Endothelial cell of umbilical vein (primary cell): ENCODE results near the gene GM2A. TPM values are rescaled to one million over a fixed set of nuclear protein-coding genes. Genes with fewer than 3 reads are reported as not detected.

ENCODE experiments used
- BruUV-seq: library from RNA; stranded (reverse); fragments of 400-500 nt; replicated peaks from 2 replicates; lab custom pipeline; 2021; lab: Mats Ljungman, UMichigan
- CTCF ChIA-PET: fragments of 300-600, 350-600 bp; sonication (Branson Sonifier 250); formaldehyde crosslinking; loops from one replicate; lab custom pipeline; 2021; ENCODE audit warnings: antibody characterized with exemption, inconsistent platforms; lab: Charles Lee
- POLR2A ChIA-PET: fragments of 300-600, 350-600 bp; sonication (Branson Sonifier 250); formaldehyde crosslinking; loops from one replicate; lab custom pipeline; 2021; ENCODE audit warnings: antibody characterized with exemption, inconsistent platforms; lab: Charles Lee
- DNase-seq: peaks from one replicate; pipeline ENCODE4 v3.0.0-alpha.2; 2011; ENCODE audit warnings: low read depth, low spot score
- FAIRE-seq: peaks from 2 replicates; lab custom pipeline; 2011; peaks lifted over from hg19 to GRCh38; lab: Jason Lieb, UNC
- H2AFZ ChIP-seq: 2 replicates; pipeline ENCODE4 v1.6.0; 2012; ENCODE audit warnings: low read depth, low read length, control low read depth, inconsistent platforms
- H3K27ac ChIP-seq: 2 replicates; pipeline ENCODE4 v1.5.1; 2011; ENCODE audit warnings: low read depth, mild to moderate bottlenecking, control low read depth, low read length, moderate library complexity; ENCODE audit not compliant: insufficient read depth
- H3K27me3 ChIP-seq, 2 experiments: 2 replicates each; pipeline versions ENCODE4 v1.6.0 to v1.6.1; 2011; ENCODE audit warnings: low read length in 2 of 2, mixed read lengths in 1 of 2; ENCODE audit not compliant: control insufficient read depth in 2 of 2, insufficient read depth in 2 of 2
- H3K36me3 ChIP-seq, 2 experiments: 2 replicates in 1 of 2; 3 replicates in 1 of 2; pipeline ENCODE4 v1.5.1; 2011; ENCODE audit warnings: low read length in 2 of 2, mild to moderate bottlenecking in 1 of 2, moderate library complexity in 1 of 2; ENCODE audit not compliant: control insufficient read depth in 2 of 2, insufficient read depth in 2 of 2; ENCODE audit errors: extremely low read depth in 1 of 2
- H3K4me1 ChIP-seq: 3 replicates; pipeline ENCODE4 v1.5.1; 2011; ENCODE audit warnings: mild to moderate bottlenecking, low read length; ENCODE audit not compliant: control insufficient read depth, insufficient read depth; ENCODE audit errors: extremely low read depth
- H3K4me2 ChIP-seq: 2 replicates; pipeline ENCODE4 v1.6.1; 2011; ENCODE audit warnings: low read length, control low read depth, mixed read lengths; ENCODE audit not compliant: insufficient read depth
- H3K4me3 ChIP-seq, 3 experiments: fragments of 200-600 bp in 1 of 3; sonication (generic), shearing (Covaris generic) in 1 of 3; replicated peaks in 1 of 3; 2 replicates each; pipeline ENCODE4 v1.5.1; 2011 to 2016; ENCODE audit warnings: control low read depth in 3 of 3, low read length in 3 of 3, mild to moderate bottlenecking in 2 of 3, inconsistent platforms in 1 of 3, low read depth in 1 of 3, moderate library complexity in 1 of 3; ENCODE audit not compliant: insufficient read depth in 1 of 3
- H3K79me2 ChIP-seq: 2 replicates; pipeline ENCODE4 v1.6.0; 2012; ENCODE audit warnings: low read length, inconsistent platforms; ENCODE audit not compliant: control insufficient read depth, insufficient read depth
- H3K9ac ChIP-seq: replicated peaks from 2 replicates; pipeline ENCODE3; 2011; ENCODE audit warnings: low read length, control low read depth; ENCODE audit not compliant: insufficient read depth; ENCODE audit errors: extremely low read depth
- H3K9me1 ChIP-seq: replicated peaks from 3 replicates; pipeline ENCODE4 v1.6.0; 2011; ENCODE audit warnings: mild to moderate bottlenecking, low read length; ENCODE audit not compliant: control insufficient read depth, insufficient read depth; ENCODE audit errors: extremely low read depth
- H3K9me3 ChIP-seq: replicated peaks from 2 replicates; pipeline ENCODE4 v1.5.1; 2012; ENCODE audit warnings: low read length, inconsistent platforms; ENCODE audit not compliant: control insufficient read depth, insufficient read depth
- H4K20me1 ChIP-seq: replicated peaks from 2 replicates; pipeline ENCODE3; 2011; ENCODE audit warnings: mild to moderate bottlenecking, low read length; ENCODE audit not compliant: control insufficient read depth, insufficient read depth; ENCODE audit errors: extremely low read depth
- CTCF ChIP-seq, 2 donors: IDR thresholded peaks; 1 replicate in 1 of 2; 2 replicates in 1 of 2; pipeline ENCODE4 v1.5.1; 2011; ENCODE audit warnings: low read length in 2 of 2, mild to moderate bottlenecking in 2 of 2, moderate library complexity in 2 of 2, control low read depth in 1 of 2, inconsistent platforms in 1 of 2, low read depth in 1 of 2; ENCODE audit not compliant: insufficient read depth in 1 of 2; ENCODE audit errors: extremely low read depth in 1 of 2
- EZH2 ChIP-seq: IDR thresholded peaks from 2 replicates; pipeline ENCODE4 v1.6.1; 2012; ENCODE audit warnings: borderline replicate concordance, low read depth, mild to moderate bottlenecking, moderate library complexity, low read length, inconsistent platforms; ENCODE audit not compliant: severe bottlenecking
- FOS ChIP-seq: IDR thresholded peaks from 2 replicates; pipeline ENCODE4 v1.6.1; 2011; ENCODE audit warnings: mild to moderate bottlenecking, low read length, moderate library complexity, borderline replicate concordance; ENCODE audit not compliant: insufficient read depth
- GATA2 ChIP-seq: IDR thresholded peaks from 2 replicates; pipeline ENCODE4 v1.7.0; 2011; ENCODE audit warnings: low read depth, mild to moderate bottlenecking, moderate library complexity, mixed read lengths, low read length; ENCODE audit not compliant: insufficient read length, insufficient read depth
- JUN ChIP-seq: IDR thresholded peaks from 2 replicates; pipeline ENCODE4 v1.6.1; 2011; ENCODE audit warnings: borderline replicate concordance, low read depth; ENCODE audit not compliant: insufficient read length, insufficient read depth
- MYC ChIP-seq: IDR thresholded peaks from one replicate; pipeline ENCODE4 v1.6.1; 2011; ENCODE audit warnings: mild to moderate bottlenecking, low read depth, low read length
- POLR2A ChIP-seq: IDR thresholded peaks from 2 replicates; pipeline ENCODE4 v1.6.1; 2012; ENCODE audit warnings: low read depth, mild to moderate bottlenecking, control low read depth, low read length
- POLR2AphosphoS5 ChIP-seq: IDR thresholded peaks from 2 replicates; pipeline ENCODE4 v1.6.1; 2012; ENCODE audit warnings: low read depth, mild to moderate bottlenecking, control low read depth, low read length, moderate library complexity; ENCODE audit not compliant: insufficient read depth
- dilution Hi-C: fragments of 300-500 bp; cut with MboI; formaldehyde crosslinking; loops from one replicate; pipeline ENCODE4 v1.15.0; 2019; ENCODE audit warnings: low sequenced_read_pairs; ENCODE audit not compliant: extremely low pct_ligation_motif_present
- intact Hi-C: fragments of 100-400 bp; cut with micrococcal nuclease; formaldehyde crosslinking; loops from one replicate; pipeline ENCODE4 v1.10.0; 2022
- polyA plus RNA-seq, 4 experiments: library from polyadenylated mRNA; depleted of rRNA in 3 of 4; stranded (reverse) in 3 of 4; unstranded in 1 of 4; fragments of >200 nt; gene quantifications; 2 replicates each; pipeline versions ENCODE4 v1.2.1 to v1.2.3, GENCODE V29; 2011 to 2012; ENCODE audit warnings: missing spikeins in 1 of 4
- total RNA-seq: library from RNA; stranded (reverse); gene quantifications from 2 replicates; pipeline ENCODE4 v1.2.3, GENCODE V29; 2021
- TF ChIP-seq, protein P1 (sequence below): IDR thresholded peaks from 2 replicates; pipeline ENCODE4 v1.6.1; 2011; ENCODE audit not compliant: insufficient read depth, insufficient read length

GM2A gene
- total and polyA plus RNA-seq, 2 donors (not counting 3 experiments of a cell fraction or from before 2014, with no cell fraction given), result 14.0 to 21.2 TPM

DNA sequence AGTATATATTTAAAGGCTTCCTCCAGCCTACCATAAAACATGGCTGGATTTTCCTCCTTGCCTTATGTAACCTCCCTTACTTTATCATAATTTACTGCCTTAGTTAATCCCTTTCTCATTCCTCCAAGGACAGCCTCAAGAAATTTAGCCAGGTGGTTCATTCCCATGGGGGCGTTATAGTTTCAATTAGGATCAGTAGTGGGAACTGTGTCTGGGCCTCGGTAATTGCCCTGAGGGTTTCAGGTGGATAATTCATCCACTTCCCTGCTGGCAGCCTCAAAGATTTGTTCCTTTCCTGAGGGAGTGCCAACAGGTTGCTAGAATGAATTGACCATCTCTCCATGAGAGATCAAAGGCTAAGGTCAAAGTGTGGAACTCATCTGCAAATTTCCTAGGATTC is 4.3 kb upstream of the GM2A start:
- dilution Hi-C loops, result no loop called here
- Histone ChIP-seq H3K27ac (no peak overlapping the region), H3K79me2 (no peaks in the 10 kb centered on the region), H3K4me3 (no peak overlapping the region), H2AFZ (no peak overlapping the region), H3K4me1 (peaks cover 3% of the 10 kb centered on the region), H3K36me3 (no peaks in the 10 kb centered on the region), H3K9me3 (no peaks in the 10 kb centered on the region), H4K20me1 (no peaks in the 10 kb centered on the region), H3K27me3 (peaks cover 3 to 9% of the 10 kb centered on the region in 2 experiments), H3K9ac (no peak overlapping the region), H3K4me2 (no peak overlapping the region), H3K9me1 (no peaks in the 10 kb centered on the region)
- CTCF ChIA-PET, result interaction anchor here (2.9 kb wide), 1 partner anchor 10 kb away, joined by 9 read pairs; no protein-coding TSS in a partner anchor
- TF ChIP-seq GATA2 (no peak), CTCF (IDR thresholded peaks at IDR 0.05; ENCODE audit: extremely low read depth in 1 of 2, insufficient read depth in 1 of 2, low read depth in 1 of 2, low read length in 2 of 2) (no peak), MYC (no peak), POLR2A (no peak), EZH2 (no peak), POLR2AphosphoS5 (no peak), FOS (no peak), JUN (no peak)
- TF ChIP-seq, protein P1, sequence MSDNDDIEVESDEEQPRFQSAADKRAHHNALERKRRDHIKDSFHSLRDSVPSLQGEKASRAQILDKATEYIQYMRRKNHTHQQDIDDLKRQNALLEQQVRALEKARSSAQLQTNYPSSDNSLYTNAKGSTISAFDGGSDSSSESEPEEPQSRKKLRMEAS, result no peak
- POLR2A ChIA-PET, result no interaction called here
- DNase-seq (no peak), FAIRE-seq (no peak)
- intact Hi-C loops, result no loop called here
- no TSS peak for BruUV-seq
